A673 (cell line): ENCODE data around the gene IMPDH1.

Experiments used
- EZH2 ChIP-seq: fragments of 200-600 bp; sonication (generic); IDR thresholded peaks from 2 replicates; pipeline ENCODE4 v1.6.1; 2017; ENCODE audit warnings: borderline replicate concordance, low read depth, mild to moderate bottlenecking, mixed read lengths, antibody characterized with exemption, low read length; ENCODE audit not compliant: poor library complexity, severe bottlenecking
- TF ChIP-seq, protein P1 (sequence below): fragments of 300-800, 200-600 bp; sonication (generic); conservative IDR thresholded peaks from 2 replicates; pipeline ENCODE4 v1.5.1; 2017; ENCODE audit warnings: low read depth, mild to moderate bottlenecking, antibody characterized with exemption, low read length, moderate library complexity, mixed read lengths

DNA sequence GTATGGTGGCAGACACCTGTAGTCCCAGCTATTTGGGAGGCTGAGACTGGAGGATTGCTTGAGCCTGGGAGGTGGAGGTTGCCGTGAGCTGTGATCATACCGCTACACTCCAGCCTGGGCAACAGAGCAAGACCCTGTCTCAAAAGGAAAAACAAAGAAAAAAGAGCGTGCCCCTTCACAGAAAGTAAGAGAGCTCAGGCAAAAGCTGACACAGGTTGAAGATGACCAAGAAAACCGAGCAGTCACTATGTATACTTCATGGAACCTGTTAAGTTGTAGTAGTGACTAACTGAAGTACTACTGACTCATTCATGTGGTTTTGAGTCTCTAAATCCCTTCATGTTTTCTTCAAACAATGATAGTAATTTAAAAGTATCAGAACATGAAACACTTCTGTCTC lies 47.1 kb downstream of the IMPDH1 start:
- TF ChIP-seq, protein P1, sequence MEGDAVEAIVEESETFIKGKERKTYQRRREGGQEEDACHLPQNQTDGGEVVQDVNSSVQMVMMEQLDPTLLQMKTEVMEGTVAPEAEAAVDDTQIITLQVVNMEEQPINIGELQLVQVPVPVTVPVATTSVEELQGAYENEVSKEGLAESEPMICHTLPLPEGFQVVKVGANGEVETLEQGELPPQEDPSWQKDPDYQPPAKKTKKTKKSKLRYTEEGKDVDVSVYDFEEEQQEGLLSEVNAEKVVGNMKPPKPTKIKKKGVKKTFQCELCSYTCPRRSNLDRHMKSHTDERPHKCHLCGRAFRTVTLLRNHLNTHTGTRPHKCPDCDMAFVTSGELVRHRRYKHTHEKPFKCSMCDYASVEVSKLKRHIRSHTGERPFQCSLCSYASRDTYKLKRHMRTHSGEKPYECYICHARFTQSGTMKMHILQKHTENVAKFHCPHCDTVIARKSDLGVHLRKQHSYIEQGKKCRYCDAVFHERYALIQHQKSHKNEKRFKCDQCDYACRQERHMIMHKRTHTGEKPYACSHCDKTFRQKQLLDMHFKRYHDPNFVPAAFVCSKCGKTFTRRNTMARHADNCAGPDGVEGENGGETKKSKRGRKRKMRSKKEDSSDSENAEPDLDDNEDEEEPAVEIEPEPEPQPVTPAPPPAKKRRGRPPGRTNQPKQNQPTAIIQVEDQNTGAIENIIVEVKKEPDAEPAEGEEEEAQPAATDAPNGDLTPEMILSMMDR, result no peak
- no peak for TF ChIP-seq EZH2
